Cardiac muscle cell (in vitro differentiated cells and primary cell): ENCODE data around the gene PRKG1. TPM values are rescaled to one million over a fixed set of nuclear protein-coding genes. Genes with fewer than 3 reads are reported as not detected.

Source experiments
- DNase-seq, 2 donors: peaks; one replicate each; pipeline versions ENCODE4 v3.0.0 to v3.0.0-alpha.2; 2010 to 2017; ENCODE audit warnings: low read depth in 1 of 2, low spot score in 1 of 2
- H3K27ac ChIP-seq: fragments of 200-600 bp; sonication (generic); 2 replicates; pipeline ENCODE4 v1.5.1; 2016
- H3K27me3 ChIP-seq: fragments of 200-600 bp; sonication (generic); 2 replicates; pipeline ENCODE4 v1.6.0; 2016; ENCODE audit warnings: control low read depth
- H3K36me3 ChIP-seq: fragments of 200-600 bp; sonication (generic); 2 replicates; pipeline ENCODE4 v1.5.1; 2016; ENCODE audit warnings: control low read depth
- H3K4me1 ChIP-seq: fragments of 200-600 bp; sonication (generic); 2 replicates; pipeline ENCODE4 v1.8.1; 2017; ENCODE audit warnings: low read depth, mild to moderate bottlenecking, mixed run types
- H3K4me3 ChIP-seq: fragments of 200-600 bp; sonication (generic); 2 replicates; pipeline ENCODE4 v1.5.1; 2016; ENCODE audit warnings: mild to moderate bottlenecking
- H3K9me3 ChIP-seq: fragments of 200-600 bp; sonication (generic); 2 replicates; pipeline ENCODE4 v1.5.1; 2017; ENCODE audit warnings: low read depth, mild to moderate bottlenecking, control low read depth
- polyA plus RNA-seq: library from polyadenylated mRNA; unstranded; fragments of >200 nt; fragmentation: Nextera tagmentation; extraction: Ambion mirVana; gene quantifications from 2 replicates; pipeline ENCODE4 v1.2.1, GENCODE V29; 2016
- total RNA-seq: library from RNA; depleted of rRNA; stranded (reverse); fragments of >200 nt; gene quantifications from 2 replicates; pipeline ENCODE4 v1.2.3, GENCODE V29; 2016
- TF ChIP-seq, protein P1 (sequence below): IDR thresholded peaks from 2 replicates; pipeline ENCODE4 v1.5.1; 2012; ENCODE audit warnings: low read depth, mild to moderate bottlenecking, low read length

PRKG1 gene
- total and polyA plus RNA-seq, 2 experiments from 2014 or later, result 2.9 to 13.3 TPM

DNA sequence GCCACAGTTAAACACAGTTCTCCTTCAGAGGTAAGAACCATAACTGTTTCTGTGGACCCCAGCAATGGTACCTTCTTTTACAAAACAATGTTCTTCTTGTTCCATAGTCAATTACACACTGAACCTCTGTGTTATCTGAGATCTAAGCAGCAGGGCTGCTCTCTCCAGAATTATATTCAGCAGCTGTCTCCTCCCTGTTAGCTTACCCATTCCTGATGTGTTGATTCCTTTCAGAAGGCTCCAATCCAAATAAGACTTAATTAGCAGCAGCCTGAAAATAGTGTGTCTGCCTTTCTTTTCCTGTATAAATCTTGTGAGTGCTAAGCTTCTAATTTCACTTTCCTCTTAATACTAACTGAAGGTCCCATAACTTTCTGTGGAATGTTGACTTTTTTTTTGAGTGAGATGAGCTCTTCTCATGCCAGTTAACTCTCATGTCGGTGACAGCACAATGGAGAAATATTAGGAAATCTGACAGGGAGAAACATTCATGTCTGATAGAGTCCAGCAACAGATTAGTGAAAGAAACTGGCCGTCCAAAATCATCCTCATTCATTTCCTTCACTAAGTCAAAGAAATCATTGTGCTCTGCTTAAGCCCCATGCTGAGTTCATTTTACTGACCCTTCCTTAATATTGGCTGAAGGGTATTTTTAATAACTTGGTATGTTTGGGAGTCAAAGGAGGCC, 226.5 kb downstream of the PRKG1 start:
- DNase-seq, result peak in 1 of 2 donors; percentile 45
- H3K27me3 ChIP-seq, result no peaks in the 10 kb centered on the region
- TF ChIP-seq, protein P1, sequence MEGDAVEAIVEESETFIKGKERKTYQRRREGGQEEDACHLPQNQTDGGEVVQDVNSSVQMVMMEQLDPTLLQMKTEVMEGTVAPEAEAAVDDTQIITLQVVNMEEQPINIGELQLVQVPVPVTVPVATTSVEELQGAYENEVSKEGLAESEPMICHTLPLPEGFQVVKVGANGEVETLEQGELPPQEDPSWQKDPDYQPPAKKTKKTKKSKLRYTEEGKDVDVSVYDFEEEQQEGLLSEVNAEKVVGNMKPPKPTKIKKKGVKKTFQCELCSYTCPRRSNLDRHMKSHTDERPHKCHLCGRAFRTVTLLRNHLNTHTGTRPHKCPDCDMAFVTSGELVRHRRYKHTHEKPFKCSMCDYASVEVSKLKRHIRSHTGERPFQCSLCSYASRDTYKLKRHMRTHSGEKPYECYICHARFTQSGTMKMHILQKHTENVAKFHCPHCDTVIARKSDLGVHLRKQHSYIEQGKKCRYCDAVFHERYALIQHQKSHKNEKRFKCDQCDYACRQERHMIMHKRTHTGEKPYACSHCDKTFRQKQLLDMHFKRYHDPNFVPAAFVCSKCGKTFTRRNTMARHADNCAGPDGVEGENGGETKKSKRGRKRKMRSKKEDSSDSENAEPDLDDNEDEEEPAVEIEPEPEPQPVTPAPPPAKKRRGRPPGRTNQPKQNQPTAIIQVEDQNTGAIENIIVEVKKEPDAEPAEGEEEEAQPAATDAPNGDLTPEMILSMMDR, result no peak
- no peak overlapping the region for H3K4me3 ChIP-seq
- no peaks in the 10 kb centered on the region for H3K9me3 ChIP-seq
- H3K27ac ChIP-seq, result peak overlapping the region; percentile 15
- H3K36me3 ChIP-seq, result no peaks in the 10 kb centered on the region
- peaks cover 6% of the 10 kb centered on the region for H3K4me1 ChIP-seq

DNA sequence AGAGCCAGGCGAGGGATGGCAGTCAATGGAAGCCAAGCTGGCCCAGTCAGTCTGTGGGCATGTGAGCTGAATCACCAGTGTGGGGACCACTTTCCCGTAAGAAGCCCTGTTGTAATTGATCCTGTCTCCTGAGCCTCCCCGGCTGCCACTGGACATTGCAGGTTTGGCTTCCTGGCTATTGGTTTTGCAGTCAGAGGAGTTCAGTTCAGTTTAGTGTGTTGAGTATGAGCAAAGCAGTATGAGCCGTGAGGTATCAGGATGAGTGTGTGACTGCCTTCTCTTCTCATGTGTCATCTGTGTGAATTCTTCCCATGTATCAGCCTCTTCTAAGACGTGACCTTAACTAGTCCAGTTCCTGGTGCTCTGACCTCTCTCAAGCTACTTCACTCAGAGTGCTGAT, 227.4 kb downstream of the PRKG1 start:
- H3K4me3 ChIP-seq, result no peak overlapping the region
- DNase-seq, result no peak
- H3K36me3 ChIP-seq, result no peaks in the 10 kb centered on the region
- peaks cover 6% of the 10 kb centered on the region for H3K4me1 ChIP-seq
- no peak overlapping the region for H3K27ac ChIP-seq
- TF ChIP-seq, protein P1, result no peak
- no peaks in the 10 kb centered on the region for H3K27me3 ChIP-seq
- no peaks in the 10 kb centered on the region for H3K9me3 ChIP-seq

DNA sequence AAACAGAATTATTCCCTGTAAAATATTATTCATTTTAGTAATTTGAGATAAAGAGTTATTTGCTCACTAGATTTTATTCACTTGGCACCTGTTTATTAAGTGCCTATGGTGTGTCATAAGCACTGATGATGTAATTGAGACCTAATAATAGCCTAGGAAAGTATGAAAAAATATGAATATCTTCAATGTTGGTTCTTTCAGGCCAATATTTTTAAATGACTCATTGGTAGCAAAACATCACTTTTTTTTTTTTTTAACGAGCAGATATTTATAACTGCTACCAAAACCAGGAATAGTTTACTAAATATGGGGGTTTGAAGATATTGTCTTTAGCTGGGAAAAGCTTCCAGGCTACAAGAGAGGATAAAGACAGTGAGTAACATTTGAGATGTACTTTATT, 228.0 kb downstream of the PRKG1 start:
- no peaks in the 10 kb centered on the region for H3K36me3 ChIP-seq
- TF ChIP-seq, protein P1, result no peak
- H3K4me1 ChIP-seq, result peaks cover 6% of the 10 kb centered on the region
- no peak for DNase-seq
- H3K27ac ChIP-seq, result no peak overlapping the region
- H3K4me3 ChIP-seq, result no peak overlapping the region
- H3K9me3 ChIP-seq, result no peaks in the 10 kb centered on the region
- H3K27me3 ChIP-seq, result no peaks in the 10 kb centered on the region

DNA sequence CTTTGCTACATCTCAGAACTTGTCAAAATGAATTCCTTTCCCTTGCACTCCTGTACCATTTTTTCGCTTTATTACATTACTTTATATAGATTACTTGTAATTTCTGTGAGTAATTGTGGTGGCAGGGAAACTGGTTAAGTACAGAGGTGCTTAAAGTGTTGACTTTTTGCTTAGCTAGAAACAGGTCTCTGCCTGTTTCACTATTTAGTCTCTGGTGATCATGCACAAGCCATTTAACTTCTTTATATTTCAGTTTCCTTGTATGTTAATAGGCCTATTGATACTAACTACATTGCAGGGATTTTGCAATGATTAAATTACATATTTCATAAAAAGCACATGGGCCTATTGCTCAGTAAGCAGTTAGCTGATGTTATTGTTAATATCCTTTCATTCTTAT, 233.8 kb downstream of the PRKG1 start:
- no peaks in the 10 kb centered on the region for H3K9me3 ChIP-seq
- H3K27me3 ChIP-seq, result no peaks in the 10 kb centered on the region
- no peak overlapping the region for H3K4me3 ChIP-seq
- DNase-seq, result no peak
- TF ChIP-seq, protein P1, result no peak
- H3K36me3 ChIP-seq, result no peaks in the 10 kb centered on the region
- H3K27ac ChIP-seq, result no peak overlapping the region
- H3K4me1 ChIP-seq, result no peaks in the 10 kb centered on the region

DNA sequence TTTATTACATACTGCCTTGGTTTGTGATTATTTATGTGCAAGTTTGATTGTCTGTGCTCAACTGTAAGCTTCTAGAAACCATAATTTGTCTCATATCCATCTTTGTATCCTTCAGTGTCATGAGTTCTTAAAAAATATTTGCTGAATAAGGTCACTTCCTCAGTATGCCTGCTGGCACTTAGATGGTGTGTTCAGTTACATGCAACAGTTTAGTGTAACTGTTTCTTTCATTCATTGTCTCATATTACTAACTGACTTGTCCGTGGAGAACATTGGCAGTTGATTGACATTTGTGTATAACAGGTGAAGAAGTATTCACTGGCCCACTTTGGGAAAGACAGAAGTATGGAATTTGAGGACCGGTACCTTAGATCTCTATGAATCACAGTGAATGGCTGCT, 236.9 kb downstream of the PRKG1 start:
- Histone ChIP-seq H3K36me3 (no peaks in the 10 kb centered on the region), H3K9me3 (no peaks in the 10 kb centered on the region), H3K4me1 (no peaks in the 10 kb centered on the region), H3K4me3 (no peak overlapping the region), H3K27me3 (no peaks in the 10 kb centered on the region), H3K27ac (no peak overlapping the region)
- no peak for DNase-seq
- TF ChIP-seq, protein P1, result no peak
